AG04450 (cell line): Measurements from ENCODE around the gene HMOX1. TPM values are rescaled to one million over a fixed set of nuclear protein-coding genes. Genes with fewer than 3 reads are reported as not detected.

Source experiments
- CTCF ChIA-PET: fragments of 300-600, 350-600 bp; formaldehyde crosslinking; extraction: SDS; loops from one replicate; lab custom pipeline; 2022; ENCODE audit warnings: antibody characterized with exemption, inconsistent platforms; lab: Charles Lee
- POLR2A ChIA-PET: fragments of 350-600 bp; formaldehyde crosslinking; extraction: SDS; loops from one replicate; lab custom pipeline; 2021; ENCODE audit warnings: antibody characterized with exemption, inconsistent platforms; lab: Yijun Ruan, JAX
- DNase-seq: peaks from one replicate; pipeline ENCODE4 v3.0.0-alpha.2; 2011; ENCODE audit warnings: low read depth, low spot score
- H3K27ac ChIP-seq: one replicate; pipeline ENCODE4 v1.5.1; 2012; ENCODE audit warnings: low read depth, low read length, control low read depth
- H3K27me3 ChIP-seq: one replicate; pipeline ENCODE4 v1.6.0; 2012; ENCODE audit warnings: low read length; ENCODE audit not compliant: control insufficient read depth, insufficient read depth
- H3K4me3 ChIP-seq: 2 replicates; pipeline ENCODE4 v1.5.1; 2011; ENCODE audit warnings: mild to moderate bottlenecking, low read depth, low read length, control low read depth
- H3K9me3 ChIP-seq: 2 replicates; pipeline ENCODE4 v1.5.1; 2012; ENCODE audit warnings: low read length; ENCODE audit not compliant: control insufficient read depth, insufficient read depth
- polyA plus RNA-seq: library from polyadenylated mRNA; depleted of rRNA; stranded (reverse); fragments of >200 nt; gene quantifications from 2 replicates; pipeline ENCODE4 v1.2.3, GENCODE V29; 2011
- TF ChIP-seq, protein P1 (sequence below): IDR thresholded peaks from 2 replicates; pipeline ENCODE4 v1.5.1; 2011; ENCODE audit warnings: low read depth, low read length, control low read depth, inconsistent platforms

The HMOX1 gene
- polyA plus RNA-seq, 1 experiment: 55.2 TPM

DNA sequence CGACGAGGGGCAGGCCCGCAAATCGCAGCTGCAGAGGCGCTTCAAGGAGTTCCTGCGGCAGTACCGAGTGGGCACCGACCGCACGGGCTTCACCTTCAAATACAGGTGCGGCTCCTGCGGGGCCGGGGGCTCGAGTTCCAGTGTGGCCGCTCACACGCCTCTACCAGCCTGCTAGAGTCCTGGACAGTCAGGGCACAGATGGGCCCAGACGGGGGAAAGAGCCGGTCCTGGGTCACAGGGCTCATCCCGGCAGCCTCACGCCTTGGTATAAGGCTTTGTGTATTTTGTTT lies 19.6 kb downstream of the HMOX1 start:
- H3K9me3 ChIP-seq: no peaks in the 10 kb centered on the region; the same call in 1 of the 2 replicates
- no peaks in the 10 kb centered on the region for H3K27me3 ChIP-seq
- no peak for DNase-seq
- peak overlapping the region; percentile 83 for H3K4me3 ChIP-seq
- ChIA-PET CTCF (no interaction called here), POLR2A (no interaction called here)
- H3K27ac ChIP-seq: no peak overlapping the region
- TF ChIP-seq, protein P1, sequence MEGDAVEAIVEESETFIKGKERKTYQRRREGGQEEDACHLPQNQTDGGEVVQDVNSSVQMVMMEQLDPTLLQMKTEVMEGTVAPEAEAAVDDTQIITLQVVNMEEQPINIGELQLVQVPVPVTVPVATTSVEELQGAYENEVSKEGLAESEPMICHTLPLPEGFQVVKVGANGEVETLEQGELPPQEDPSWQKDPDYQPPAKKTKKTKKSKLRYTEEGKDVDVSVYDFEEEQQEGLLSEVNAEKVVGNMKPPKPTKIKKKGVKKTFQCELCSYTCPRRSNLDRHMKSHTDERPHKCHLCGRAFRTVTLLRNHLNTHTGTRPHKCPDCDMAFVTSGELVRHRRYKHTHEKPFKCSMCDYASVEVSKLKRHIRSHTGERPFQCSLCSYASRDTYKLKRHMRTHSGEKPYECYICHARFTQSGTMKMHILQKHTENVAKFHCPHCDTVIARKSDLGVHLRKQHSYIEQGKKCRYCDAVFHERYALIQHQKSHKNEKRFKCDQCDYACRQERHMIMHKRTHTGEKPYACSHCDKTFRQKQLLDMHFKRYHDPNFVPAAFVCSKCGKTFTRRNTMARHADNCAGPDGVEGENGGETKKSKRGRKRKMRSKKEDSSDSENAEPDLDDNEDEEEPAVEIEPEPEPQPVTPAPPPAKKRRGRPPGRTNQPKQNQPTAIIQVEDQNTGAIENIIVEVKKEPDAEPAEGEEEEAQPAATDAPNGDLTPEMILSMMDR: no peak

DNA sequence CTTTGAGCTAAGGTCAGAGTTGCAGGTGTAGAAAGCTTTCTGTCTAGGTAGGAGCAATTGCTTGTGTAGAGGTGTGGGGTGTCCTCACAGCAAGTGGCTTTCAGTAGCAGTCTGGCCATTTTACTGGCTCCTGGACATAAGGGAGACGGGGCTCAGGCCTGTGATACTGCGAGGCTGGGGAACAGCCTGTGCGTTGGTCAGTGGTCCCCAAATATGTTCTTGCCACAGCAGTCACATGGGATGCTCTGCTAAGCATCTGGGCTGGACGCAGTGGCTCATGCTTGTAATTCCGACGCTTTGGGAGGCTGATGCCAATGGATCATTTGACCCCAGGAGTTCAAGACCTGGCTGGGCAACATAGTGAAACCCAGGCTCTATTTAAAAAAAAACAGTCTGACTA lies 21.0 kb downstream of the HMOX1 start:
- CTCF ChIA-PET: no interaction called here
- Histone ChIP-seq H3K27ac (no peak overlapping the region), H3K9me3 (no peaks in the 10 kb centered on the region; the same call in 1 of the 2 replicates), H3K4me3 (no peak overlapping the region), H3K27me3 (no peaks in the 10 kb centered on the region)
- TF ChIP-seq, protein P1: no peak
- POLR2A ChIA-PET: no interaction called here
- no peak for DNase-seq

DNA sequence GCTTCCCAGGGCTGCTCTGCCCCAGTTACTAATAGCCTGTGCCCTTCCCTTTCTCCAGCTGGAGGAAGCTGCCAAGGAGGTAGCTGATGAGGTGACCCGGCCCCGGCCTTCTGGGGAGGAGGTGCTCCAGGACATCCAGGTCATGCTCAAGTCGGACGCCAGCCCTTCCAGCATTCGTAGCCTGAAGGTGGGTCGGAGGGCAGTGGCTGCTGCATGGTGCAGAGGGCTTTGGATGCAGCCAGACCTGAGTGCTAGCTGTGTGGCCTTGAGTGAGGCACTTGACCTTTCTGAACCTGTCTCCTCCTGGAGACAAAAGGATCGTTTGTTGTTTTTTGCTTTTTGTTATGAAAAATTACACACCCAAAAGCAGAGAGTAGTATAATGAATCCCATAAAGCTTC lies 22.5 kb downstream of the HMOX1 start:
- H3K27ac ChIP-seq: no peak overlapping the region
- H3K27me3 ChIP-seq: no peaks in the 10 kb centered on the region
- CTCF ChIA-PET: no interaction called here
- H3K9me3 ChIP-seq: no peaks in the 10 kb centered on the region; the same call in 1 of the 2 replicates
- H3K4me3 ChIP-seq: no peak overlapping the region
- DNase-seq: no peak
- TF ChIP-seq, protein P1: no peak
- POLR2A ChIA-PET: interaction anchor here (0.5 kb wide), 1 partner anchor 17 kb away, joined by 9 read pairs; no protein-coding TSS in a partner anchor

DNA sequence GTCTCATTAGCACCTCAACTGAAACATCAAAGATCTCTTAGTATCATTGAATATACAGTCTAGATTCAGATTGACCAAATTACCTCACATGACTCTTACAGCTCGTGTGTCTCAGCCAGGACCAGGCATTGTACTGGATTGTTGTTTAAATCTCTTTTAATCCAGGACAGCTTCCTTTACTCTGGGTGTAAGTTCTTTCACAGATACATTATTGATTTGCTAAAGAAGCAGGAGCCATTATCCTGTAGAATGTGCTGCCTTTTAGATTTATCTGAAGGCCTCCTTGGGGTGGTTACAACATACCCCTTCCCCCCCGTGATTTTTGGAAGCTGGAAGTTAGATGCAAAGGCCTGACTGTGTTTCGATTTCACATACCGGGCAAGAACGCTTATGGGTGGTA lies 23.3 kb downstream of the HMOX1 start:
- TF ChIP-seq, protein P1: no peak
- ChIA-PET POLR2A (no interaction called here), CTCF (interaction anchor here (0.7 to 1.3 kb wide), 2 partner anchors 27 to 286 kb away, joined by 4 read pairs; no protein-coding TSS in a partner anchor)
- no peak for DNase-seq
- Histone ChIP-seq H3K27ac (no peak overlapping the region), H3K9me3 (no peaks in the 10 kb centered on the region; the same call in 1 of the 2 replicates), H3K4me3 (no peak overlapping the region), H3K27me3 (no peaks in the 10 kb centered on the region)

DNA sequence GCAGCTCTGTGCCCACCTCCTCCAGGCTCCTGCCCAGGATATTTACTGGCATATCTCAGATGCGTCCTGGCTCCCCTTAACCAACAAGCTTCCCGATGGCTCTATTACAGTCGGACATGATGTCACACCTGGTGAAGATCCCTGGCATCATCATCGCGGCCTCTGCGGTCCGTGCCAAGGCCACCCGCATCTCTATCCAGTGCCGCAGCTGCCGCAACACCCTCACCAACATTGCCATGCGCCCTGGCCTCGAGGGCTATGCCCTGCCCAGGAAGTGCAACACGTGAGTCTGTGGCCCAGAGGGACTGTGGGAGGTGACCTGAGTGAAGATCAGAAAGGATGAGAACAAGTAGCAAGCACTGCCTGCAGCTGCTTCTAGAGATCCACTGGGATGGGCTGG lies 25.5 kb downstream of the HMOX1 start:
- ChIA-PET POLR2A (interaction anchor here (0.5 kb wide), 1 partner anchor 11 kb away, joined by 3 read pairs; no protein-coding TSS in a partner anchor), CTCF (interaction anchor here (0.9 kb wide), 1 partner anchor 24 kb away, joined by 3 read pairs; no protein-coding TSS in a partner anchor)
- DNase-seq: no peak
- no peak overlapping the region for H3K4me3 ChIP-seq
- no peaks in the 10 kb centered on the region; the same call in 1 of the 2 replicates for H3K9me3 ChIP-seq
- no peaks in the 10 kb centered on the region for H3K27me3 ChIP-seq
- TF ChIP-seq, protein P1: no peak
- no peak overlapping the region for H3K27ac ChIP-seq
